ENCODE measurements around the gene GPBP1. TPM values are rescaled to one million over a fixed set of nuclear protein-coding genes. Genes with fewer than 3 reads are reported as not detected.

Gene GPBP1
- total and polyA plus RNA-seq, 2 experiments from 2014 or later, result 105 to 109 TPM

DNA sequence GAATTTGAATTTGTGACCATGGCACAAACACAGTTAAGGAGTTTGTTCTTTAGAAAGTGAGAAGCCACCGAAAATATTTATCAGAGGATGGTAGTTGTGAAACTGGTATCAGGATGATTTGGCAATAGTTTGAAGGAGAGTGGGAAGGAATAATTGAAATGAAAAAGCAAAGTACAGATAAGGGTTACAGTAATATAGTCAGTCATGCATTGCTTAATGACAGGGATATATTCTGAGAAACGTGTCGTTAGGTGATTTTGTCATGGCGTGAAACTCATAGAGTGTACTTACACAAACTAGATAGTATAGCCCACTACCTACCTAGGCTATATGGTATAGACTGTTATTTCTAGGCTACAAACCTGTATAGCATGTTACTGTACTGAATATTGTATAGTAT, 84.2 kb downstream of the GPBP1 start (continued):
- TF ChIP-seq CTCF (conservative IDR thresholded peaks at IDR 0.05; ENCODE audit: low read depth in 2 of 2) (no peak), POLR2AphosphoS5 (IDR thresholded peaks at IDR 0.05; ENCODE audit: low read depth) (no peak), ZNF114 (CRISPR knock-in tag; IDR thresholded peaks at IDR 0.05) (no peak), NANOG (IDR thresholded peaks at IDR 0.05; ENCODE audit: borderline replicate concordance) (no peak), ETS1 (IDR thresholded peaks at IDR 0.05) (no peak), STAT1 (IDR thresholded peaks at IDR 0.05; ENCODE audit: unreplicated experiment) (no peak), CREB1 (CRISPR knock-in tag; IDR thresholded peaks at IDR 0.05; ENCODE audit: low read depth) (no peak), EZH2 (IDR thresholded peaks at IDR 0.05; ENCODE audit: low read depth, unreplicated experiment) (no peak)

- Mint-ChIP-seq H3K9me3 (no peaks in the 10 kb centered on the region; the same call in 2 of the 3 replicates), H3K4me1 (no peaks in the 10 kb centered on the region), H3K36me3 (ENCODE audit: low read depth) (peaks cover 66% of the 10 kb centered on the region), H3K27me3 (ENCODE audit: insufficient read depth, low read depth, poor library complexity) (peaks cover 4% of the 10 kb centered on the region), H3K27ac (no peak overlapping the region), H3K4me3 (no peak overlapping the region)
- no peaks in the 10 kb centered on the region for H3F3A ChIP-seq (replicated peaks; ENCODE audit: low read depth)
- ATAC-seq, result no peak
- peaks cover 29% of the 10 kb centered on the region for H3K36me3 ChIP-seq (ENCODE audit: insufficient read depth)
- no peak for DNase-seq (ENCODE audit: low spot score)
- no peak overlapping the region for H3K4me3 ChIP-seq
- no peak overlapping the region for H3K27ac ChIP-seq (ENCODE audit: low read depth)
- no peaks in the 10 kb centered on the region for H3K9me2 ChIP-seq (ENCODE audit: insufficient read depth)
- H3K79me2 ChIP-seq (replicated peaks; ENCODE audit: insufficient read depth), result peaks cover 19% of the 10 kb centered on the region
- H3K27me3 ChIP-seq (ENCODE audit: insufficient read depth), result no peaks in the 10 kb centered on the region
- peaks cover under 1% of the 10 kb centered on the region; the same call in 1 of the 2 replicates for H4K20me1 ChIP-seq (replicated peaks; ENCODE audit: insufficient read depth)
- H3K4me2 ChIP-seq, result no peak overlapping the region
- no peak overlapping the region for H2AFZ ChIP-seq
- H3K4me1 ChIP-seq (ENCODE audit: insufficient read depth), result no peaks in the 10 kb centered on the region
- TF ChIP-seq POLR2AphosphoS5 (IDR thresholded peaks at IDR 0.05; ENCODE audit: low read depth) (no peak), CREB1 (CRISPR knock-in tag; IDR thresholded peaks at IDR 0.05; ENCODE audit: low read depth) (no peak), JUNB (IDR thresholded peaks at IDR 0.05; ENCODE audit: unreplicated experiment) (no peak), NANOG (IDR thresholded peaks at IDR 0.05; ENCODE audit: borderline replicate concordance) (no peak), ZNF331 (CRISPR knock-in tag; IDR thresholded peaks at IDR 0.05; ENCODE audit: low read depth) (no peak), EZH2phosphoT487 (IDR thresholded peaks at IDR 0.05; ENCODE audit: unreplicated experiment) (no peak), CTCF (conservative IDR thresholded peaks at IDR 0.05; ENCODE audit: low read depth in 2 of 2) (no peak), EZH2 (IDR thresholded peaks at IDR 0.05; ENCODE audit: low read depth, unreplicated experiment) (no peak)
Observed at GRCh38 chr5:57258943-57259342, 85.1 kb downstream of the GPBP1 start.

All from GM23338 (cell line).